ENCODE data around the gene ZNF207.
"Not testable (repeated sequence)": the region's sequence is repeated elsewhere in the genome, so short reads cannot be mapped to it uniquely, and the experiment has no call there.

Gene ZNF207

GRCh38 chr17:32349854-32350665 is at the start of gene ZNF207:
ZNF207 (plus strand) TSS chr17:32350157; CDS start chr17:32350286, 129 bp downstream.
- peak; percentile 98 for DNase-seq

DNA sequence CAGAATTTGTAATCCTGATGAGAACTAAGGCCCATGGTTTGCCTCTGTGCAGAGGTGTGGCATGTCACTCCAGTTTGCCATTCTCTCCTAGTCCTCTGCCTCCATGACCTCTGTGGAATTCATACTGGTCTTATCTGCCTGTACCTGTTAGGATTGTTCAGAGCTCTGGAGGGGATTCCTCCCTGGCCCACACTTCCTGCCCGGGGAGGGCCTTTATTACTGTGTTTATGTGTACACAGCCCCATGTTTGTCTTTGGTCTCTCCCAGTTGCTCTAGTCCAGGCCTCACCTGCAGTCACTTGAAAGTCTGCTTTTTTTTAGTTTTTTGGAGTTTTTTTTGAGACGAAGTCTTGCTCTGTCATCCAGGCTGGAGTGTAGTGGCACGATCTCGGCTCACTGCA is 47.9 kb upstream of the ZNF207 start:
- no peak for DNase-seq

DNA sequence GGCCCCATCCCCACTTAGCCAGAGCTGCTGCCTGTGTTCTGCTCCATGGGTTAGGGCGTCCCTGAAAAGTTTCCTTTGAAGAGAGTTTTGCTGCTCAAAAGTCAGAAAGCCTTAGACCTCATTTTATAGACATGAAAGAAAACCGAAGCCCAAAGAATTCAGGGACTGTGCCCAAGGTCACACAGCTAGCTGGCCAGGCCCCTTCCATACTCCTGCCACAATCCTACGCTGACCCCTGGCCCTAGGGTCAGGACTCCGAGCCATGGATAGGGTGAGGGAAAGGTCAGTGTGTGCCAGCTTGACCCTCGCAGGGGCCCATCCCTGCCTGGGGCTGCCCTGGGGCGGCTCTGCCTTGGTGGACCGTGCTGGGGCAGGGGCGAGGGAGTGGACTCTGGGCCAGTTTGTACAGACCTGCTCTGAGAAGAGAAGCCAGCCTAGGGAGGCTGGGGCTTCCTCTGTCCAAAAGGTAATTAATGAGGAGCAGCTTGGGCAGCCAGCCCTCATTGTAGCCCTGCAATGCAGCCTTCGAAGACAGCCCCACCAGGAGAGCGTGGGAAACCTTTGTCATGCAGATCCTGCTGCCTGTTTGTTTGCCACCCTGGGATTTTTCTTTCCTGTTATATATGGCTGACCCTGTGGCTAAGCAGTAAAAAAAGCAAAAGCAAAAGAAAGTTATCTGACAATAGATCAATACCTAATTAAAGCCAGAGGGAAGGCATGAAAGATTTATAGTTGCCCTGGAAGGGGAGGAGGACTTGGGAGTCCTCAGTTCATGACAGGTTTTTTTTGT is 46.9 kb upstream of the ZNF207 start:
- DNase-seq: no peak

- no peak for DNase-seq
Measured at GRCh38 chr17:32303781-32304288, 46.1 kb upstream of the ZNF207 start.

DNA sequence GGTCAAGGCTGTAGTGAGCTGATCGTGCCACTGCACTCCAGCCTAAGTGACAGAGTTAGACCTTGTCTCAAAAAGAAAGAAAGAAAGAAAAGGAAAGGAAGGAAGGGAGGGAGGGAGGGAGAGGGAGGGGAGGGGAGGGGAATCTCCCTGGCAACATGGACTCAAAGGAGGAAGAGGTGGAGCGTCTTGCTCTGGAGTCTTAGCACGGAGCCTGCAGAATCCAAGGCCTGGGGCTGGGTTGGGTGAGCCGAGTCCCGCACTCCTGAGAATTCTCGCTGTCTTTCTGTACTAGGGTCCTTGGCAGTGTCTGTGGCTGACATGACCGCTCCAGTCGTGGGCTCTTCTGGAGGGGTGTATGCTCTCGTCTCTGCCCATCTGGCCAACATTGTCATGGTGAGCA is 44.9 kb upstream of the ZNF207 start:
- no peak for DNase-seq

- DNase-seq: no peak
Measured at GRCh38 chr17:32307658-32308057, 42.3 kb upstream of the ZNF207 start.

DNA sequence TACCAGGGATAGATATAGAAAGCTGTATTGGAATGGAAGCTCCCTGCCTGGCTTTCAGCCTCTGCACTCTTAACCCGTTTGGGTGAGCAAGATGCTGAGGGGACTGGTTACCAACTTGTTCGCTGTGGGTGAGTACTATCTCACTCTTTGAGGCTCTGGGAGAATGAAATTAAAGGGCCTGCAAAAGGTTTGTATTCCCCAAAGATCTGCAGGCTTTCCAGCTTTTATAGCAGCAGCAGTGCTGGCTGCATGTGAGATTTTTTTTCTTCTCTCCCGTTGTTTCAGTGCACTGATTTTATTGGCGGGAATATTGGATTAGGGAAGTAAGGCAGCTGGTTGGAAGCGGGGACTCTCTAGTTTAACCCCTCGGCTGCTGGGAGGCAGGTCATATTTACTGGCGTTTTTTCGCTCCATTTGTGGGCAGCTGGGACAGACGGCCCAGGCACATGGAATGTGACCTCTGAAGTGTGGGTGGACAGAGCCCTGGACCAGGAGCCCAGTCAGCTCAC is 38.9 kb upstream of the ZNF207 start:
- peak; percentile 48 for DNase-seq

DNA sequence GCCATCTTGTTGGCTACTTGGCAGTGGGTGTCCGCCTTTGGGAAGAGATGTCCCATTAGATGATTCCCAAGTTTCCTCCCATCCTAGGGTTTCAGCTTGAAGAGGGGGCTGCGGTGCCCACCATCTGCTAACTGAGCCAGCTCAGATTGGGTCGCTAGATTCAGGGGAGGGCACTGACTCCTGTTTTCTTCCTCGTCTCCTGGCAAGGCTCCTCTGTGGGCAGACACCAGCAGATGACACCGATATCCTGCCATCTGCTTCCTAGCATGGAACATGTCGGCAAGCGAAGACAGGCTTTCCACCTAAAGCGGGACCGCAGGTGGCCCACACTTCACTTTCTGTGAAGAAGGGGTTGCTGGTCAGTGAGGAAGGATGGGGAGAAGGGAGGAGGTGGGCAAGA is 35.3 kb upstream of the ZNF207 start:
- no peak for DNase-seq

DNA sequence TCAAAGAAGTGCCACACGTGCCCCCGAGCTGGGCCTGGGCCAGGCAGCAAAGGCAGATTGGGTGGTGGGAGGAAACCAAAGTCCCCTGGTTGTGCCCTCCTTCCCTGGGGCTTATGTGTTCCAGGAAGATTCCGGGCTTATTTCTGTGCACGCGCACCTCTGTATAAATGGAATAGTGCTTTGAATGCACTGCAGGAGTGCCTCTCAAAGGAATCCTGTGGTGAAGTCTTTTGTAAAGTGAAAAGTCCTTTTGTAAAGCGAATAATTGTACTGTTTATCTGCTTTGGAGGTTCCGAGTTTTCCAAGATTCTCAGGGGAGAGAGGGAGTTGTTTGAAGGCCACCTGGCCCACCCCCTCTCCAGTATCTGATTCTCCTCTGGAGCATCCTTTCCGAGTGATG is 34.8 kb upstream of the ZNF207 start:
- no peak for DNase-seq

DNA sequence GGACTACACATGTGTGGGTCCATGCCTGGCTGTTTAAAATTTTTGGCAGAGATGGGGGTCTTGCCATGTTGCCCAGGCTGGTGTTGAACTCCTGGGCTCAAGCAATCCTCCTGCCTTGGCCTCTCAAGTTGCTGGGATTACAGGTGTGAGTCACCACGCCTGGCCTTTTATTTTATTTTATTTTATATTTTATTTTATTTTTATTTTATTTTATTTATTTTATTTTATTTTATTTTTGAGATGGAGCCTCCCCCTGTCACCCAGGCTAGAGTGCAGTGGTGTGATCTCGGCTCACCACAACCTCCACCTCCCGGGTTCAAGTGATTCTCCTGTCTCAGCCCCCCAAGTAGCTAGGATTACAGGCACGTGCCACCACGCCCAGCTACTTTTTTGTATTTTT is 33.3 kb upstream of the ZNF207 start:
- DNase-seq: not testable (repeated sequence)

DNA sequence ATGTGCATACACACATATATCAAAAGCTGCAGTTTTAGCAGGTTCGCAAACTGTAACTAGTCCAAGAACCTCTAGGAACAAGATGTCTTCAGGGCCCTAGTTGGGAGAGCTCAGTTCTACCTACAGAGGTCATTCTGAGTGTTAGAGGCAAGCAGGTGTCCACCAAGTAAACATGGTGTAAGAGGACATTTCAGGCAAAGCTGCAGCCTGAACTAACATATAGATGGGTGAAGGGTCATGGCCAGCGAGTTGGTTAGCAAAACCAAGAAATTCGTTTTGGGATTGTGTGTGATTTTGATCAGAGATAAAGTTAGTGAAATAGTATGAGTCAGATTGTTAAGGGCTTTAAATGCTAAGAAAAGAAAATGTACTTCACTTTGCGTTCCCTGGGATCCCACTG is 32.6 kb upstream of the ZNF207 start:
- DNase-seq: no peak

- DNase-seq: no peak
Measured at GRCh38 chr17:32318071-32318470, 31.9 kb upstream of the ZNF207 start.

DNA sequence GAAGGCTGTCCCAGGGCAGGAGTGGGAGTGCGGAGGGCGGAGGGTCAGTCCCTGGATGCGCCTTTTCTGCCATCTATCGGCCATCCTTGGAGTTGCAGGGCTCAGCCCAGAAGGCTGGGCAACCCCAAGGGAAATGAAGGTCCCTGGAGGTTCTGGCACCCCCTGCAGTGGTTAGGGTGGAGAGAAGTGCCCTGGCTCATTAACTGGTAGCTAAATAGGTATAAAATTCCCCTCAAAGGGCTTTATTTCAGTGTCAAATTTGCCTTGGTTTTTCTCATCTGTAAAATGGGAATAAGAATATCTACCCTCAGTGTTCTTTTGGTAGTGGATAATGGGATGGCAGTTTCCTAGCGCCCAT is 30.4 kb upstream of the ZNF207 start:
- DNase-seq: peak; percentile 71

DNA sequence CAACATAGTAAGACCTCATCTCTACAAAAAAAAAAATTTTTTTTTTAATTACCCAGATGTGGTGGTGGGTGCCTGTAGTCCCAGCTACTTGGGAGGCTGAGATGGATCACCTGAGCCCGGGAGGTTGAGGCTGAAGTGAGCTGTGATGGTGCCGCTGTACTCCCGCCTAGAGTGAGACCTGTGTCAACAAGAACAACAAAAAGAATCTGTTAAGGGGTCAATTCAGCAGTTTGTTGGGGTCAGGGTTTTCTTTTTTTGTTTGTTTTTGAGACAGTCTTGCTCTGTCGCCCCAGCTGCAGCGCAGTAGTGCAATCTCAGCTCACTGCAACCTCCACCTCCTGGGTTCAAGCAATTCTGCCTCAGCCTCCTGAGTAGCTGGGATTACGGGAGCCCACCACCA is 29.9 kb upstream of the ZNF207 start:
- DNase-seq: not testable (repeated sequence)

DNA sequence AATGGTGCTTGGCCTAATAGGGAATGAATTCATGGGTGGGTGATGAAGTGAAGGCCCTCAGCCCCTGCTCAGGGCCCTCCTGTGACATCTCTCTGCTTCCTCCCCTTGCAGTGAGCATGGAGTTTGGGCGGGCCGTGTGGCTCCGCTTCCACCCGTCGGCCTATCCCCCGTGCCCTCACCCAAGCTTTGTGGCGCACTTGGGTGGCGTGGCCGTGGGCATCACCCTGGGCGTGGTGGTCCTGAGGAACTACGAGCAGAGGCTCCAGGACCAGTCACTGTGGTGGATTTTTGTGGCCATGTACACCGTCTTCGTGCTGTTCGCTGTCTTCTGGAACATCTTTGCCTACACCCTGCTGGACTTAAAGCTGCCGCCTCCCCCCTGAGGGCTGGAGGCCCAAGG is 29.1 kb upstream of the ZNF207 start:
- no peak for DNase-seq

DNA sequence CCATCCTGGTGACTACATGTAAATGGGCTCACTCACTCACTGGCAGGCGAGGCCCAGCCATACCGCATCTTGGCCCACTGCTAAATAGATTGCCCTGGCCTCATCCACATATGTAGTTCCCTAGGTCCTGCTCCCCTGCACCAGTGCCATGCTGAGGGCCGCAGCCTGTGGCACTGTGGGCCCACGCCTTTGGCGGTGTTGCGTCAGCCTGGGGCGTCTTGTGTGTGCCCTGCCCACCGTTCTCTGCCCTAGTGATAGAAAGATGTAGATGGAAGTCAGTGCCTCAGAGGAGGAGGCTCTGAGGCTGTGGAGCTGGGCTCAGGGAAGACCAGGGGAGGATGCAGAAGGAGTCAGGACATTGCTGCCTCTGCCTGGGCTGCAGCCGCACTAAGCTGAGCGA is 26.9 kb upstream of the ZNF207 start:
- no peak for DNase-seq

DNA sequence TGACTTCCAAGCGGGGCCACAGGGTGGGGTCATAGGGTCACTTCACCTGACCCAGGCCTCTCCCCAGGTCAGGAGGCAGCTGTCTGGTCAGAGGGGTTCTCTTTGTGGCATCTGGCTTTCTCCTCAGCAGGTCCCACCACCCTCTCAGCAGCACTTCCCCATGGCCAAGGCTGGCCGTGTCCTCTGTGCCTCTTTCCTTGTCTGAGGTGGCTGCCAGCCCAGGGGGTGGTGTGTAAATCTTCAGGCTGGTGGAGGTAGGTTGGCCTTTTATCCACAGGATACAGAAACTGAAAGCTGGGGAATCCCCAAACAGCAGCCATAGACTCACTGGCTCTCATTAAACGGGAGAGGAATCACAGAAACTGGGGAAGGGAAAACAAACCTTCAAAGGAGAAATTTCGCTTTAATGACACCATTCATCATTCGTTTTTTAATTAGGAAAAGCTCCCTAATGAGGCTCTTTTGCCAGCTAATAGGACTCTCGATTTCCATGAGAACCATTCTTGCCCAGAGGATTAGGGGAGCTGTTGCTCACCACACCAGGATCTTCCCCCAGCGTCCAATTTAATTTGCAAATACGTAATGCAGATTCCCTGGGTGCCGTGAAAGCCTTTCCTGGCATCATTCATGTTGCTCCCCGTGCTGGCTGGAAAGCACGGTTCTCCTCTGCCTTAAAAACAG is 26.0 kb upstream of the ZNF207 start:
- no peak for DNase-seq

DNA sequence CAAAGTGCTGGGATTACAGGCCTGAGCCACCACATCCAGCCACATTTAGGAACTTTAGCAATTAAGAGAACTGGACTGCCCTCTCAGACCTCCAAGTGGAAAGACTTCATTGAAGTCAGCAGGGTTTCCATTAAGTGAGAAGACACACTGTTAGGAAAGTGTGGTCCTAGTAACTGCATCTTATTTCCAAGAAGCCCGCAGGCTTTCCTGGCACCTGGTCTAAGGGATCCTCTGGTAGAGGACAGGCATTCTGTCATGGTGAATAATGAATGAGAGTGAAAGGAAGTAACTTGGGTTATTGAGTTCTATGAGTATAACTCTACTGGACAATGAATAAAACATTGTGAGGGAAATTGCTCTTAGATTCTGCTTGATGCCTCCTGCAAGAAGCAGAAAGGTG is 22.0 kb upstream of the ZNF207 start:
- DNase-seq: no peak

- DNase-seq: no peak
Measured at GRCh38 chr17:32330147-32330546, 19.8 kb upstream of the ZNF207 start.

GRCh38 chr17:32331243-32332040 is 18.5 kb upstream of the ZNF207 start:
- no peak for DNase-seq

DNA sequence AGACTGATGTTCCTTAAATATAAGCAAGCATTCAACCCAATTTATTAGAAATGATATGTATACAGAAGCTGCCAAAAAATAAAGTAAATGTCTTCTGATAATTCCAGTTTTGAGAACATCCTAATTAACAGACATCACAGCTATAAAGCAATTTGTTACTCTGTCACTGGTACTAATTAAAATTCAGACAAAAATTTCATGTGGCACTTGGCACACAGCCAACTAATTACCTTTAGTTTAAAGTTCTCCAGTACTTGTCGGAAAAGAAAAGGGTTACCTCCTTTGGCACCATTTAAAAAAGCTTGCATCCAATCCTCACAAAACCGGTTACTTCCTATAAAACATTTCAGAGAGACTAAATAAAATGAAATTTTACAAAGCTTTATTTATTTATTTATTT is 16.8 kb upstream of the ZNF207 start:
- DNase-seq: no peak

DNA sequence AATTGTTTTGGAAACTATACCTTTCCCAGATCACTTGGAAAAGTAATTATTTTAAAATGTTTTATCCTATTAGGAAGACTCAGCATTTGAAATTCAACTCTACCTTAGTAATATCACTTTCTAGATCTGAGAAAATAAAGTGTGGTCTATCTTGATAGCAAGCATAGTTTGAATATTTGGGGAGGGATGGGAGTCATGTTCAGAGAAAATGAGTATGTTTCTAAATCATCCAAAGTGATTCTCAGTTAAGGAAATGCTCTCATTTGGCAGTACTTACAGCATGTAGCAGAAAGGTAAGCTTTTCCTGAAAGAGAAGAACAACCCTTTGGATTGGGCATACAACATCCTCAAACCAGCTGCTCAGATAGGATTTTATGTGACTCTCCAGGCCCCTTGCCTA is 14.9 kb upstream of the ZNF207 start:
- no peak for DNase-seq

DNA sequence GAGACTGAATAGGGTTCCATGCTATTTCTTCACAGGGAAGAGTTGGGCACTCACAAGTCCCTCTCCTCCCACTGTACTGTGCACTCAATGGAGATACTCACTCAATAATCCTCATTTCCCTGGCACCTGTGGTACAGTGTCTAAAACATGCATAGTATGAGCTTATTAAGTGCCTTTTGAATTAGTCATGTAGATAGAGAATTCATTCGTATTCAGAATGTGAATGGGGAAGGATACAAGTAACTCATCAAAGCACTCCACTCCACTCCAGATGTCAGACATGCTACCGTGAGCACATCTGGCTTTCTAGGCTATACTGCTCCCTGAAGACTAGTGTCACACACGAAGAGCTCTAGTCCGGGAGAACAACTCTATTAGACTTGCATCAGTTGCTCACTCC is 14.3 kb upstream of the ZNF207 start:
- DNase-seq: no peak

All from femur (tissue), 1 donor.